Ramos (cell line): ENCODE data around the gene ARHGAP1.

Experiments
- in situ Hi-C: fragments of 300-500 bp; cut with MboI; formaldehyde crosslinking; loops from one replicate; pipeline ENCODE4 v1.14.3; 2022; ENCODE audit warnings: low sequenced_read_pairs; ENCODE audit not compliant: unreplicated experiment

The ARHGAP1 gene

DNA sequence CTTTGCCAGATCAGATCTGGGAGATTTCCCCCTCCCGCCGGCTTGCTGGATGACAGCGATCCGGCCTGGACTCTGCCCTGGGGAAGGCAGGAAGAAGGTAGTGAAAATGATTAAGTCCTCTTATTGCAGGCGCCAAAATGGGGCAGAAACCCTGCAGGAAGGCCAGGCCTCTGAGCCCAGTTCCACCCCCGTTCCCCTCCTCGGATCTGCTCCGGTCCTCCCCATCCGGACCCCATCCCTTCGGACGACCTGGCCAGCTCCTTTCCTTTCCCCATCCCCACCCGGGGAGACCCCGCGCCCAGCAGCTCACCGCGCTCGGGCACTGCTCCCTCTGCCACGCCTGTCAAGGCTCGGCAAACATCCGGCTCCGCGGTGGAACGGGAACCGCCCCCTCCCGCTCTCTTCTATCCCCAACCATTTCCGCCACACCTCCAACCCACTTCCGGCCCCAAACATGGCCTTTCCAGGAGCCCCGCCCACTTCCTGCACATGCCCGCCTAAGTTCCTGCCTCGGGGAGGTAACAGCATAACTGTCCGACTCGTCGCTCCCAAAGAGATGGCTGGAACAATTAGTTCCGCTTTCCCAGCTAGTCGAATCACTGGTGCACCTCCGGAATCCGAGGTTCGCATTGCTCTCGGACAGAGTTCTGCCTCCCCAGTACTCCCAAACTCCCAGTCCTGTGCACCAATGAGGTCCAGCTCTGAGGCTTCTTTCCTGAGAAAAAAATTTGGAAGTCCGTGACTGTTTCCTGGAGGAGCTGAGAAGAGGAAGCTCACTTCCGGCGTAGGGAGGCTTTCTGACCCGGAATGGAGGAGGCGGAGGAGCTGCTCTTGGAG is at the start of gene ARHGAP1, which contains the start of gene ZNF408:
Gene ARHGAP1, minus strand, starts transcription at position 379 of the 837 bp plus-strand sequence. CDS start 4,512 bp downstream, outside the sequence.
Gene ZNF408, plus strand, starts transcription at position 791 of the 837 bp plus-strand sequence. Its CDS starts 17 bp downstream, at position 808.
- in situ Hi-C loops: no loop called here

DNA sequence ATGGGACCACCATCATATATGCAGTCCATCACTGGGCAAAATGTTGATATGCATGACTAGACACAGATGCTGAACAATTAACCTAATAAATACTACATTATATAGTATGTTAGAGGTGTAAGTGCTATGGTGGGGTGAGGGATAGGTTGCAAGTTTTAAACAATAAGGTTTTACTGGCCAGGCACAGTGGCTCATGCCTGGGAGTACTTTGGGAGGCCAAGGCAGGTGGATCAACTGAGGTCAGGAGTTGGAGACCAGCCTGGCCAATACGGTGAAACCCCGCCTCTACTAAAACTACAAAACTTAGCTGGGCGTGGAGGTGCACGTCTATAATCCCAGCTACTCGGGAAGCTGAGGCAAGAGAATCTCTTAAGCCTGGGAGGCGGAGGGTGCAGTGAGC is 46.7 kb upstream of the ARHGAP1 start:
- in situ Hi-C loops: no loop called here

DNA sequence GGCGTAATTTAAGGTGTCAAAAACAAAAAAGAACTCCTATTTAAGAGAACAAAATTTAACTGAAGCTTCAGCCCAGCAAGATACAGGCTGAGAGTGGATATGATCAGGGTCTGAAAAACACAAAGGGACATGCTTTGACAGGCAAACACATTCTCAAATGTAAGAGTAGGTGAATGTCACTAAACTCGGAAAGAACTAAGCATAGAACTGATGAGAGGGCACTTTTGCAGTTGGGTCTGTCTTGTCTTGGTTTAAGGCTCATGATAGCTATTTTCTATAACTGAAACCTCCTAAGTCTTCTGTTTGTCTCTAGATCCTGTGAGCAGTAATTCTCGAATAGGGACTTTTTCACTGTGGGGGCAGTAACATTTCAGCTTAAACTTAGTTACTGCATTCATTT is 45.6 kb upstream of the ARHGAP1 start:
- in situ Hi-C loops: no loop called here

DNA sequence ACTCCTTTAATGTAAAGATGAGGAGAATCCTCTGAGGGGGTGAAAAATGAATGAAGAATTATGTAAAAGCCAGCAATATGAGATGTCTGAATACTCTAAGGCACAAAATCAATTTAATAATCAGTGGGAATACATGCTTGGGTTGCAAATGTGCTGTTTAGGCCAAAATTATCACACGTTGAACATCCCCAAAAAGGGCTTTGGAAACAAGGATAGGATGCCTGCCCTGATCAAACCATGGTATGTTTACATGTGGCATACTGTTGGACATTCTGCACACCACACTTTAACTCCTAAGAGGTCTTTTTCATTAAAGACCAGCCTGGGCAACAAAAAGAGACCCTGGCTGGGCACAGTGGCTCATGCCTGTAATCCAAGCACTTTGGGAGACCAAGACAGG is 44.9 kb upstream of the ARHGAP1 start:
- in situ Hi-C loops: no loop called here

DNA sequence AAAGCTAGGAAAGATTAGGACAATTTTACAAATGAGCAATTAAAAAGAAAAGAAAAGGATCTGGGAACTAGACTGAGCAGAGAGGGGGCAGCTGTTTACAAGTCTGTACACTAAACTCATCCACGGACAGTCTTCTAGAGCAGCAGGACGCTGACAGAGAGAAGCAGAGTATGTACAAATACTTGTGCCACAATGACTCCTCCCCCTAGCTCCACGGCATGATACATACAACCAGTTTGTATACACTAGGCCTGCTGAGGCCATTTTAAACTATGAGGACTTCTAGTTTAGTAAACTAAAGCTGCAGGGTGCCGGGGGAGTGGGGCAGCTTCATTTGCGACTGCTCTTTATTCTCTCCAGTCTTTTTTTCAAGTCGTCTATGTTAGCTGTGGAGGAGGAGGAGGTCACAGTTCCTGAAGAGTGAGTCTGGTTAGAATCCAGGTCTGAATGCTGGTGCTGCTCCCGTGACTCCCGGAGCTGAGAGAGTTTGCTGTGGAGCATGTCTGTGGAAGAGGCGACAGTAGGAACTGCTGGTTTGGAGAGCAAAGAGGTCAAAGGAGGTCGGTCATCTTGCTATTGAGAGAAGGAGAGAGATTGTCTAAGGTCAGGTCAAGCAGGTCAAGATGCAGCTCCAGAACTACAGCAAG is 43.4 kb upstream of the ARHGAP1 start:
- in situ Hi-C loops: no loop called here

DNA sequence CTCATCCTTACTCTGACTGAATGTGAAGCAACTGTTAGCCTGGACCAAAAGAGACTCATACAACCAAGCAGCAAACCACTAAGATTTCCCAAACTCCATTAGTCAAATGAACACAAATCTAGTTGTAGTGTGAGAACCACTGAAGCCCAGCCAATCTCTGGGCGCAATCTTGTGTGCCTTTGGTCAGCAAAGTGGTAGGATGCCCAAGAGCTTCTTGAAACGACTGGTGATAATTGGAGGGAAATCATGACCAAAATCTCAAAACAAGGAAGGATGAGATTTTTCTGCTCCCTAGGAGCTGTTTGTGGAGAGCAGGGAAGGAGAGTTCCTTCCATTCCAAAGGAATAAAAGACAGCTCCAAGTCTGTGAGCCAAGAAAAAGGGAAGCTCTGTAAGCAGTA is 42.6 kb upstream of the ARHGAP1 start:
- in situ Hi-C loops: no loop called here

DNA sequence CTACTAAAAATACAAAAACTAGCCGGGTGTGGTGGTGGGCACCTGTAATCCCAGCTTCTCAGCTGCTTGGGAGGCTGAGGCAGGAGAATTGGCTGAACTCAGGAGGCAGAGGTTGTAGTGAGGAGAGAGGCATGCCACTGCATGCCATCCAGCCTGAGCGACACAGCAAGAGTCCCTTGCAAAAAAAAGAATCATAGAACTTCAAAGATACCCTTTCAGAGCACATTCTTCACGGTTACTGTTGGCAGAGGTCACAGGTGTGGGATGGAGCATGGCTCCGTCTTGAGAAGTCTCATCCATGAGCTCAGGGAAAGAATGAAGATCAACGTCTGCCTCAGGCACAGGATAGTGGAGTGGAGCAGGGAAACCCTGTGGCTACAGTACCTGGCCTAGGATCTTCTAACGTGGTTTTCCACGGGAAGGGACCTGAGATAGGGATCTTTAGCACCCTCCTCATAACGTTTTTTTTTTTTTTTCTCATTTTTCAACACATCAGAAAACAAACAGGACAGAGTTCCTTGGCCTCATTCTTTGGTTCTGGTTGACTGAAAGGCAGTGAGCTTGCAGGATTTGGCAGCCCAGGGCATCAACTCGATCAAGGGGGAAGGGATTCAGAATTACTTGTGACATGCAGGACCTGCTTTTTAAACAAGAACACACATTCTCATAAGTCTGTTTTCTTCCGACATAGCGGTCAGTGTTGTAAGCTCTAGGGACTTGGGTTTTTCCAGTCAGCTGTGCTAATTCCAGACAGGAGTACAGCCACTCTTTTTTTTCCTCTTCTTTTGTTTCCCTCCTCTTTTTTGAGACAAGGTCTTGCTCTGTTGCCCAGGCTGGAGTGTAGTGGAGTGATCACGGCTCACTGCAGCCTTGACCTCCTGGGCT is 41.4 kb upstream of the ARHGAP1 start:
- in situ Hi-C loops: no loop called here

DNA sequence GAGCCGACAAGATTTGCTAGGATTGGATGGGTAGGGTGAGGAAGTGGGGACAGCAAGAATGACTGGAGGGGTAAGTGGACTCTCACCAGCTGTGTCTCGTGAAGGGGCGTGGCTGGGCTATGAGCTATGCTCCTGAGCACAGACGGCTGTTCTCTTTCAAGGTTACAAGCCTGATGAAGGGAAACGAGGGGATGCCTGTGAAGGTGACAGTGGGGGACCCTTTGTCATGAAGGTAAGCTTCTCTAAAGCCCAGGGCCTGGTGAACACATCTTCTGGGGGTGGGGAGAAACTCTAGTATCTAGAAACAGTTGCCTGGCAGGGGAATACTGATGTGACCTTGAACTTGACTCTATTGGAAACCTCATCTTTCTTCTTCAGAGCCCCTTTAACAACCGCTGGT is 38.5 kb upstream of the ARHGAP1 start:
- in situ Hi-C loops: no loop called here

DNA sequence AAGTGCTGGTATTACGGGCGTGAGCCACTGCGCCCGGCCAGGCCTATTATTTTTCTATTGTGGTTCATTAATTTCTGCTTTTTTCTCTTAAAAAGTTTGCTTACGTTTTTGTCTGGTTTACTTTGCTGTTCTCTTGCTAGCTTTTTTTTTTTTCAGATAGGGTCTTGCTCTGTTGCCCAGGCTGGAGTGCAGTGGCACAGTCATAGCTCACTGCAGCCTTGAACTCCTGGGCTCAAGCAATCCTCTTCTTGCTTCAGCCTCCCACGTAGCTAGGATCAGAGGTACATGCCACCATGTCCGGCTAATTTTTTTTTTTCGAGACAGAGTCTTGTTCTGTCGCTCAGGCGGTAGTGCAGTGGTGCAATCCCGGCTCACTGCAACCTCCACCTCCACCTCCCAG is 37.3 kb upstream of the ARHGAP1 start:
- in situ Hi-C loops: no loop called here

DNA sequence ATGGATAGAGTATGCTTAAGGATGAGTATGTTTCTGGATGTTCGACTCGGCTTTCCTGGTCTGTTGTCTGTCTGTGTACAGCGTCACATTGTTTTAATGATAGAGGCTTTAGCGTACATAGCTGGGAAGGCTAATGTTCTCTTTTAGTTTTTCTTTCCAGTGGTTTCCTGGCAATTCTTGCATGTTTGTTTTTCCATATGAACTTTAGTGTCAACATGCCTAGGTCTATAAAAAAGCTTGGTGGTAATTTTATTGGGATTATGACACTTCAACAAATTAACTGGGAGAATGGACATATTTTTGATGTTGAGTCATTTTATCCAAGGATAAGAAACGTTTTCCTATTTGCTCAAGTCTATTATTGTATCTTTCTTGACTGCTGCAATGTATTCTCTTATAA is 36.2 kb upstream of the ARHGAP1 start:
- in situ Hi-C loops: no loop called here

DNA sequence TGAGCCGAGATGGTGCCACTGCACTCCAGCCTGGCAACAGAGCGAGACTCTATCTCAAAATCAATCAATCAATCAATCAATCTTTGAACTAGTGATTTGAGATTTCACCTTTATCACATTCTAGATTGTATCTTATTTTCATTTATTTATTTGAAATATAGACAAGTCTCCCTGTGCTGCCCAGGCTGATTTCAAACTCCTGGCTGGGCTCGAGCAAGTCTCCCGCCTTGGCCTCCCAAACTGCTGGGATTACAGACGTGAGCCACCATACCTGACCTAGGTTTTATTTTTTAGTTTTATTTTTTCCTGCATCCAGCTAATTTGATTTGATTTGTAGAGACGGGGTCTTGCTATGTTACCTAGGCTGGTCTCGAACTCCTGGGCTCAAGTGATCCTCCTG is 35.7 kb upstream of the ARHGAP1 start:
- in situ Hi-C loops: no loop called here

DNA sequence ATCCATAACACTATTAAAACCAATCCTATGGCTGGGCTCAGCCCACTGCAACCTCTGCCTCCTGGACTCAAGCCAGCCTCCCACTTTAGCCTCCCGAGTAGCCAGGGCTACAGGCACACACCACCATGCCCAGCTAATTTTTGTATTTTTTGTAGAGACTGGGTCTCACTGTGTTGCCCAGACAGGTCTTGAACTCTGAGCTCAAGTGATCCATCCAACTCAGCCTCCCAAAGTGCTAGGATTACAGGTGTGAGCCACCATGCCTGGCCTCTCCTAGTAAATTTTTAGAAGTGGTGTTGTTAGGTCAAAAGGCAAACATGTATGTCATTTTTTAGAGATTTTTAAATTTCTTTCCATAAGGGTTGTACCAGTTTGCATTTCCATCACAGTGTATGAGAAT is 32.8 kb upstream of the ARHGAP1 start:
- in situ Hi-C loops: no loop called here

DNA sequence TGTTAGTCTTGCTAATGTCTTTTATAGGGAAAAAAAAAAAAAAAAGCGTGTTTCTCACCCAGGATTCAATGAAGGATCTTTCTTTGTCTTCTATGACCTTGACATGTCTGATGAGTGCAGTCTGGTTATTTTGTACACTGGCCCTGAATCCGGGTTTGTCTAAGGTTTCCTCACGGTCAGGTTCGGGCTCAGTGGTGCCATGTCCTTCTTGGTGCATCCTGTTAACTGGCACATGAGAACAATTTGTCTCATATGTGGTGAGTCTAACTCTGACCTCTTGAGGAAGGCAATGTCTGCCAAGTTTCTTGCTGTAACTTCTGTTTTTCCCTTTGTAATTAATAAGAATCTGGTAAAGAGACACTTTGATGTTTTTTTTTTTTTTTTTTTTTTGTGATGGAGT is 31.1 kb upstream of the ARHGAP1 start:
- in situ Hi-C loops: no loop called here

DNA sequence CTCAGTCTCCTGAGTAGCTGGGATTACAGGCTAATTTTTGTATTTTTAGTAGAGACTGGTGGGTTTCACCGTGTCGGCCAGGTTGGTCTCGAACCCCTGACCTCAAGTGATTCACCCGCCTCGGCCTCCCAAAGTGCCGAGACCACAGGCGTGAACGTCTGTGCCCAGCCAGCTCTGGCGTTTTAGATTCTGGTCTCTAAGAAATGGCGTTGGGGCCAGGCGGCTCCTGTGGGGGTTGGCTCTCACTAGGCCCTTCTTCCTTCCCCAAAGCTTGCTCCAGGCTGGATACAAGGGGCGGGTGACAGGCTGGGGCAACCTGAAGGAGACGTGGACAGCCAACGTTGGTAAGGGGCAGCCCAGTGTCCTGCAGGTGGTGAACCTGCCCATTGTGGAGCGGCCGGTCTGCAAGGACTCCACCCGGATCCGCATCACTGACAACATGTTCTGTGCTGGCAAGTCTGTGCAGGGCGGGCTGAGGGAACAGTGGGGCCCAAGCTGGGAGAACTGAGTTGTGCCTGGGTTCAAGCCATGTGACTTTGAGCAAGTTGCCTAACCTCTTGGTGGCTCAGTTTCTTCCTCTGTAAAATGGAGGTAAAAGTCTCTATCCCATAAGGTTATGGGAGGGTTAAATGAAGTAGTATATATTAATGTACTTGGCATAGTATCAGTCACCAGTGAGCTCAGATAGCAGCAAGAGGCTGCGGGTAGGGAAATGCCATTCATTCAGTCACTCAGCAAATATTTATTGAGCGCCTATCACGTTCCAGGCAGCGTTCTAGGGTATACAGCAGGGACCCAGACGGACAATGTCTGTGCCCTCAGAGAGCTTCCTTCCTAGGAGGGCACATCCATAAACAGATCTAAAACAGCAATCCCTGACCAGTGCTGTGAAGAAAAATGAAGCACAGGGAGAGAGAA is 28.9 kb upstream of the ARHGAP1 start:
- in situ Hi-C loops: no loop called here

DNA sequence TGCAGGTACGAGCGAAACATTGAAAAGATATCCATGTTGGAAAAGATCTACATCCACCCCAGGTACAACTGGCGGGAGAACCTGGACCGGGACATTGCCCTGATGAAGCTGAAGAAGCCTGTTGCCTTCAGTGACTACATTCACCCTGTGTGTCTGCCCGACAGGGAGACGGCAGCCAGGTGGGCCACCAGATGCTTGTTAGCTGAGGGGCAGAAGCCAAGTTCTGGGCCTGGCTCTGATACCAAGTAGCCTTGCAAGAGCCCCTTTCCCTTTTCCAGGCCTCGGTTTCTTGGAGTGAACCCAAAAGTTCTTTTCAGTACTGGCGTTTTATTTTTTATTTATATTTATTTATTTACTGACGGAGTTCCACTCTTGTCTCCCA is 28.2 kb upstream of the ARHGAP1 start:
- in situ Hi-C loops: no loop called here

DNA sequence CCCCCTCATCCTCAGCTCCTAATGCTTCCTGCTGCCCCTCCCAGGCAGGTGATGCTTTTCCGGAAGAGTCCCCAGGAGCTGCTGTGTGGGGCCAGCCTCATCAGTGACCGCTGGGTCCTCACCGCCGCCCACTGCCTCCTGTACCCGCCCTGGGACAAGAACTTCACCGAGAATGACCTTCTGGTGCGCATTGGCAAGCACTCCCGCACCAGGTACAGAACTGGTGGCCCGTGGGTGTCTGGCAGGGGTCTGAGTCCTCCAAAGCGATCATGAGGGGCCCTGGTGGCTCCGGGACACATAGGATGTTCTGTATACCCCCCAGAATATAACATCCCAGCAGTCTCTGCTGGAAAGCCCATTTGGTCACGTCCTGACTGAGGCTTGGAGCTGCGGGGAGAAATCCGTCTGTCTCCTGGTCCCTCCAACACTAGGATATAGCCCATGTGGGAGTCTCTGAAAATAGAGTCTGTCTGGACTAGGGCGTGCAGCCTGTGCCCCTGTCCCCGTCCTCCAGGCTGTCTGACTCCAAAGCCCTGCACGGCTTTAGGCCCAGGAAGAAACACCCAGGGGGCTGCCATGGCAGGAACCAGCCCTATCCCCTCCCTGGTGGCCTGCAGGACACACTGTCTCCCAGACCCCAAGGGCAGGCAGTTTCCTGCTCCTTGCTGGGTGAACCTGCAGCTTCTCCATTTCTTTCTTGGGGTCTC is 27.7 kb upstream of the ARHGAP1 start:
- in situ Hi-C loops: no loop called here

DNA sequence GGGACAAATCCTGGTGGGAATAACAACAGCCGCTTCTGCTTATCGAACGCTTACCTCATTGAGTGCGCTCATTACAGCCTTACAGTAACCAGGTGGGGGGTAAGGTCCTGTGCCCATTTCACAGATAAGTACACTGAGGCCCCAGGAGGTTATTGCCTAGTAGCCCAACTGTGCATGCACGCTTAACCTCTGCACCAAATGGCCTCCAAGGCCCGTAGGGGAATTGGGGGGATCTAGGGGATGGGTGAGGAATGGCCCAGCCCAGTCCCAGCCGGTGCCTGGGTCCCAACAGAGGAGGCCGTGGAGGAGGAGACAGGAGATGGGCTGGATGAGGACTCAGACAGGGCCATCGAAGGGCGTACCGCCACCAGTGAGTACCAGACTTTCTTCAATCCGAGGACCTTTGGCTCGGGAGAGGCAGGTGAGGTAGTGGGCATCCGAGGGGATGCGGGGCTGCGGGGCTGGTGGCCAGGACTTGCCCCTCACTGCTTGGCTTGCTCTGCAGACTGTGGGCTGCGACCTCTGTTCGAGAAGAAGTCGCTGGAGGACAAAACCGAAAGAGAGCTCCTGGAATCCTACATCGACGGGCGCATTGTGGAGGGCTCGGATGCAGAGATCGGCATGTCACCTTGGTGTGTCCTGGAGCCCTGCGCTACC is 25.9 kb upstream of the ARHGAP1 start:
- in situ Hi-C loops: no loop called here

DNA sequence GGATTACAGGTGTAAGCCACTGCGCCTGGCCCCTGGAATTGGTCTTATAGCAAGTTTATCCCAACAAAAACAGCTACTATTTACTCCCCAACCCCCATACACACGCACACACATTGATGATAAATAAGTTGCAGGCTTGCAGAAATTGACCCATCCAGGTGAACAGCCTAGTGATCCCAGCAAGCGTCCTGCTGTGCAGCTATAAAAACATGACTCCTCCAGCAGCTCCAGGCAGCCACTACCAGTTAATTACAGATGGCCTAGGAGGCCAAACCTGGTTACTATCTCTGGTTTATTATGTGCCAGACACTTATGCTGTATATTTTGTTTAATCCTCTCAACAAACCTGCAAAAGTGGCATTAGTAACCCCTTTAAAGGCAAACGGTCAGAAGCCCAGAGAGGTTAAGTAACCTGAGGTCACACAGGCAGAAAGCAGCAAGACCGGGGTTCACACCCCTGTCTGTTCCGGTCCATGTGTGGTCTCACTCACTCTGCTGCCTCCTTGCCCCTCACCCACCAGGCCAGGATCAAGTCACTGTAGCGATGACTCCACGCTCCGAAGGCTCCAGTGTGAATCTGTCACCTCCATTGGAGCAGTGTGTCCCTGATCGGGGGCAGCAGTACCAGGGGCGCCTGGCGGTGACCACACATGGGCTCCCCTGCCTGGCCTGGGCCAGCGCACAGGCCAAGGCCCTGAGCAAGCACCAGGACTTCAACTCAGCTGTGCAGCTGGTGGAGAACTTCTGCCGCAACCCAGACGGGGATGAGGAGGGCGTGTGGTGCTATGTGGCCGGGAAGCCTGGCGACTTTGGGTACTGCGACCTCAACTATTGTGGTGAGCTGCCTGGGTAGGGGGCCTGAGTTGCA is 25.2 kb upstream of the ARHGAP1 start:
- in situ Hi-C loops: no loop called here
